ENCODE measurements around the gene RAB11FIP4.

The RAB11FIP4 gene

DNA sequence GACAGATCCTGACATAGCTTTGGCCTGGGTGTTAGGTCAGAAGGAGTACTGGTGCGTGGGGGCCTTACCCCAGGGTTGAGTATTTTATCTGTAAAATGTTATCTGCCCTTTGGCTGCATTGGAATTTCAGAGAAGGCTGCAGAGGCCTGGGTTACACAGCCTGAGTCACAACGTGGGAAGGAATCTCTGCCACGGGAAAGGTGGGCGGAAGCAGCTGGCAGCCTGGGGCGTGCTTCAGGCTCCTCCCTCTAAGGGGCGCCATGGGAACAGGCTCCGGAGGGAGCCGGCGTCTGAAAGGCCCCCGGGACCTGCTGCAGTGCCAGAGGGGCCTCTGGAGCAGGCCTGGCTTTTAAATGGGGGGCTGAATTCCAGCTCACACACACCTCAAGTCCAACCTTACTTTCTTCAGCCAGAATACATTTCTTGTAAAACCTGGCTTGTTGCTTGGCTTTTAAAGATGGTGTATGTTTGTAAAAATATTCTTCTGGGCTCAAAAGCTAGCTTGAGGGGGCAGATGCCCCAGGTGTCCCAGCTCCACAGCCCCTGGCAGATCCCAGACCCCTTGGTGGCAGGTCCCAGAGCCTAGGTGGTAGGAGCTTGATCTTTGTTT is 142.2 kb downstream of the RAB11FIP4 start (continued):
- TF ChIP-seq, protein P1, sequence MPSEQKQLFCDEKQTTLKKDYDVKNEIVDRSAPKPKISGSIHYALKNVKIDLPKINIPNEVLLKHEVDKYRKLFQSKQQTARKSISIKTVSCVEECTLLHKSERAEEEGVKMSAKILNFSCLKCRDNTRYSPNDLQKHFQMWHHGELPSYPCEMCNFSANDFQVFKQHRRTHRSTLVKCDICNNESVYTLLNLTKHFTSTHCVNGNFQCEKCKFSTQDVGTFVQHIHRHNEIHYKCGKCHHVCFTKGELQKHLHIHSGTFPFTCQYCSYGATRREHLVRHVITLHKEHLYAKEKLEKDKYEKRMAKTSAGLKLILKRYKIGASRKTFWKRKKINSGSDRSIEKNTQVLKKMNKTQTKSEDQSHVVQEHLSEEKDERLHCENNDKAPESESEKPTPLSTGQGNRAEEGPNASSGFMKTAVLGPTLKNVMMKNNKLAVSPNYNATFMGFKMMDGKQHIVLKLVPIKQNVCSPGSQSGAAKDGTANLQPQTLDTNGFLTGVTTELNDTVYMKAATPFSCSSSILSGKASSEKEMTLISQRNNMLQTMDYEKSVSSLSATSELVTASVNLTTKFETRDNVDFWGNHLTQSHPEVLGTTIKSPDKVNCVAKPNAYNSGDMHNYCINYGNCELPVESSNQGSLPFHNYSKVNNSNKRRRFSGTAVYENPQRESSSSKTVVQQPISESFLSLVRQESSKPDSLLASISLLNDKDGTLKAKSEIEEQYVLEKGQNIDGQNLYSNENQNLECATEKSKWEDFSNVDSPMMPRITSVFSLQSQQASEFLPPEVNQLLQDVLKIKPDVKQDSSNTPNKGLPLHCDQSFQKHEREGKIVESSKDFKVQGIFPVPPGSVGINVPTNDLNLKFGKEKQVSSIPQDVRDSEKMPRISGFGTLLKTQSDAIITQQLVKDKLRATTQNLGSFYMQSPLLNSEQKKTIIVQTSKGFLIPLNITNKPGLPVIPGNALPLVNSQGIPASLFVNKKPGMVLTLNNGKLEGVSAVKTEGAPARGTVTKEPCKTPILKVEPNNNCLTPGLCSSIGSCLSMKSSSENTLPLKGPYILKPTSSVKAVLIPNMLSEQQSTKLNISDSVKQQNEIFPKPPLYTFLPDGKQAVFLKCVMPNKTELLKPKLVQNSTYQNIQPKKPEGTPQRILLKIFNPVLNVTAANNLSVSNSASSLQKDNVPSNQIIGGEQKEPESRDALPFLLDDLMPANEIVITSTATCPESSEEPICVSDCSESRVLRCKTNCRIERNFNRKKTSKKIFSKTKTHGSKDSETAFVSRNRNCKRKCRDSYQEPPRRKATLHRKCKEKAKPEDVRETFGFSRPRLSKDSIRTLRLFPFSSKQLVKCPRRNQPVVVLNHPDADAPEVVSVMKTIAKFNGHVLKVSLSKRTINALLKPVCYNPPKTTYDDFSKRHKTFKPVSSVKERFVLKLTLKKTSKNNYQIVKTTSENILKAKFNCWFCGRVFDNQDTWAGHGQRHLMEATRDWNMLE (tag by site-specific recombination; conservative IDR thresholded peaks at IDR 0.05; ENCODE audit: low read depth), result no peak
- no peak for TF ChIP-seq SP2 (tag by site-specific recombination; IDR thresholded peaks at IDR 0.05)
- peak; percentile 92 for TF ChIP-seq ZBTB8A (tag by site-specific recombination; IDR thresholded peaks at IDR 0.05)
- TF ChIP-seq, protein P2, sequence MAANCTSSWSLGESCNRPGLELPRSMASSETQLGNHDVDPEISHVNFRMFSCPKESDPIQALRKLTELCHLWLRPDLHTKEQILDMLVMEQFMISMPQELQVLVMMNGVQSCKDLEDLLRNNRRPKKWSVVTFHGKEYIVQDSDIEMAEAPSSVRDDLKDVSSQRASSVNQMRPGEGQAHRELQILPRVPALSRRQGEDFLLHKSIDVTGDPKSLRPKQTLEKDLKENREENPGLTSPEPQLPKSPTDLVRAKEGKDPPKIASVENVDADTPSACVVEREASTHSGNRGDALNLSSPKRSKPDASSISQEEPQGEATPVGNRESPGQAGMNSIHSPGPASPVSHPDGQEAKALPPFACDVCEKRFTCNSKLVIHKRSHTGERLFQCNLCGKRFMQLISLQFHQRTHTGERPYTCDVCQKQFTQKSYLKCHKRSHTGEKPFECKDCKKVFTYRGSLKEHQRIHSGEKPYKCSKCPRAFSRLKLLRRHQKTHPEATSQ (tag by site-specific recombination; IDR thresholded peaks at IDR 0.05), result no peak
- TF ChIP-seq, protein P3, sequence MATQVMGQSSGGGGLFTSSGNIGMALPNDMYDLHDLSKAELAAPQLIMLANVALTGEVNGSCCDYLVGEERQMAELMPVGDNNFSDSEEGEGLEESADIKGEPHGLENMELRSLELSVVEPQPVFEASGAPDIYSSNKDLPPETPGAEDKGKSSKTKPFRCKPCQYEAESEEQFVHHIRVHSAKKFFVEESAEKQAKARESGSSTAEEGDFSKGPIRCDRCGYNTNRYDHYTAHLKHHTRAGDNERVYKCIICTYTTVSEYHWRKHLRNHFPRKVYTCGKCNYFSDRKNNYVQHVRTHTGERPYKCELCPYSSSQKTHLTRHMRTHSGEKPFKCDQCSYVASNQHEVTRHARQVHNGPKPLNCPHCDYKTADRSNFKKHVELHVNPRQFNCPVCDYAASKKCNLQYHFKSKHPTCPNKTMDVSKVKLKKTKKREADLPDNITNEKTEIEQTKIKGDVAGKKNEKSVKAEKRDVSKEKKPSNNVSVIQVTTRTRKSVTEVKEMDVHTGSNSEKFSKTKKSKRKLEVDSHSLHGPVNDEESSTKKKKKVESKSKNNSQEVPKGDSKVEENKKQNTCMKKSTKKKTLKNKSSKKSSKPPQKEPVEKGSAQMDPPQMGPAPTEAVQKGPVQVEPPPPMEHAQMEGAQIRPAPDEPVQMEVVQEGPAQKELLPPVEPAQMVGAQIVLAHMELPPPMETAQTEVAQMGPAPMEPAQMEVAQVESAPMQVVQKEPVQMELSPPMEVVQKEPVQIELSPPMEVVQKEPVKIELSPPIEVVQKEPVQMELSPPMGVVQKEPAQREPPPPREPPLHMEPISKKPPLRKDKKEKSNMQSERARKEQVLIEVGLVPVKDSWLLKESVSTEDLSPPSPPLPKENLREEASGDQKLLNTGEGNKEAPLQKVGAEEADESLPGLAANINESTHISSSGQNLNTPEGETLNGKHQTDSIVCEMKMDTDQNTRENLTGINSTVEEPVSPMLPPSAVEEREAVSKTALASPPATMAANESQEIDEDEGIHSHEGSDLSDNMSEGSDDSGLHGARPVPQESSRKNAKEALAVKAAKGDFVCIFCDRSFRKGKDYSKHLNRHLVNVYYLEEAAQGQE (tag by site-specific recombination; IDR thresholded peaks at IDR 0.05), result no peak
- TF ChIP-seq ZNF658 (tag by site-specific recombination; IDR thresholded peaks at IDR 0.05), result no peak
- TF ChIP-seq ZNF48 (tag by site-specific recombination; IDR thresholded peaks at IDR 0.05), result no peak
- TF ChIP-seq ZFHX2 (tag by site-specific recombination; conservative IDR thresholded peaks at IDR 0.05), result peak; percentile 98
- TF ChIP-seq KLF10 (tag by site-specific recombination; IDR thresholded peaks at IDR 0.05), result no peak
- no peak for TF ChIP-seq ZNF791 (tag by site-specific recombination; IDR thresholded peaks at IDR 0.05)
- no peak for TF ChIP-seq PRDM1 (tag by site-specific recombination; IDR thresholded peaks at IDR 0.05)
- no peak for TF ChIP-seq ZNF138 (tag by site-specific recombination; IDR thresholded peaks at IDR 0.05; ENCODE audit: borderline replicate concordance)
- TF ChIP-seq ZNF670 (tag by site-specific recombination; IDR thresholded peaks at IDR 0.05; ENCODE audit: low read depth), result no peak
- TF ChIP-seq GLIS1 (tag by site-specific recombination; IDR thresholded peaks at IDR 0.05), result no peak
- TF ChIP-seq ZNF473 (tag by site-specific recombination; IDR thresholded peaks at IDR 0.05), result no peak
- no peak for TF ChIP-seq ZNF341 (tag by site-specific recombination; IDR thresholded peaks at IDR 0.05; ENCODE audit: low read depth)
- TF ChIP-seq, protein P4, sequence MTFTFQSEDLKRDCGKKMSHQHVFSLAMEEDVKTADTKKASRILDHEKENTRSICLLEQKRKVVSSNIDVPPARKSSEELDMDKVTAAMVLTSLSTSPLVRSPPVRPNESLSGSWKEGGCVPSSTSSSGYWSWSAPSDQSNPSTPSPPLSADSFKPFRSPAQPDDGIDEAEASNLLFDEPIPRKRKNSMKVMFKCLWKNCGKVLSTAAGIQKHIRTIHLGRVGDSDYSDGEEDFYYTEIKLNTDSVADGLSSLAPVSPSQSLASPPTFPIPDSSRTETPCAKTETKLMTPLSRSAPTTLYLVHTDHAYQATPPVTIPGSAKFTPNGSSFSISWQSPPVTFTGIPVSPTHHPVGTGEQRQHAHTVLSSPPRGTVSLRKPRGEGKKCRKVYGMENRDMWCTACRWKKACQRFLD (tag by site-specific recombination; IDR thresholded peaks at IDR 0.05), result no peak
- TF ChIP-seq ZNF548 (tag by site-specific recombination; IDR thresholded peaks at IDR 0.05), result no peak
- TF ChIP-seq ZNF16 (tag by site-specific recombination; IDR thresholded peaks at IDR 0.05; ENCODE audit: low read depth), result no peak
- TF ChIP-seq ZNF132 (tag by site-specific recombination; IDR thresholded peaks at IDR 0.05; ENCODE audit: borderline replicate concordance), result no peak
- TF ChIP-seq ZNF521 (tag by site-specific recombination; IDR thresholded peaks at IDR 0.05), result no peak
- no peak for TF ChIP-seq ZNF121 (tag by site-specific recombination; IDR thresholded peaks at IDR 0.05)
- TF ChIP-seq ZNF133 (tag by site-specific recombination; IDR thresholded peaks at IDR 0.05), result no peak

Measured in HEK293 (cell line).